MG63 (cell line): ENCODE measurements around the gene CSMD2. TPM values are rescaled to one million over a fixed set of nuclear protein-coding genes. Genes with fewer than 3 reads are reported as not detected.

Experiments
- DNase-seq: peaks from one replicate; pipeline ENCODE4 v3.0.0-alpha.2; 2020
- H3K27me3 ChIP-seq: fragments of 250-450 bp; sonication (Bioruptor Pico); 2 replicates; pipeline ENCODE4 v1.5.1; 2020; ENCODE audit warnings: mild to moderate bottlenecking, moderate library complexity
- H3K36me3 ChIP-seq: fragments of 250-450 bp; sonication (Bioruptor Pico); 2 replicates; pipeline ENCODE4 v1.5.1; 2020; ENCODE audit warnings: mild to moderate bottlenecking, moderate library complexity
- H3K4me3 ChIP-seq: fragments of 250-450 bp; sonication (Bioruptor Pico); 2 replicates; pipeline ENCODE4 v1.5.1; 2020; ENCODE audit warnings: mild to moderate bottlenecking, moderate library complexity
- H3K9me3 ChIP-seq: fragments of 250-450 bp; sonication (Bioruptor Pico); 2 replicates; pipeline ENCODE4 v1.5.1; 2020; ENCODE audit warnings: mild to moderate bottlenecking, moderate library complexity
- total RNA-seq: library from RNA; depleted of rRNA; stranded (reverse); fragments of >200 nt; shearing (Covaris generic); gene quantifications from 2 replicates; pipeline ENCODE4 v1.2.3, GENCODE V29; 2014; ENCODE audit warnings: low replicate concordance

CSMD2 gene
- total RNA-seq, 1 experiment from 2014 or later = not detected

DNA sequence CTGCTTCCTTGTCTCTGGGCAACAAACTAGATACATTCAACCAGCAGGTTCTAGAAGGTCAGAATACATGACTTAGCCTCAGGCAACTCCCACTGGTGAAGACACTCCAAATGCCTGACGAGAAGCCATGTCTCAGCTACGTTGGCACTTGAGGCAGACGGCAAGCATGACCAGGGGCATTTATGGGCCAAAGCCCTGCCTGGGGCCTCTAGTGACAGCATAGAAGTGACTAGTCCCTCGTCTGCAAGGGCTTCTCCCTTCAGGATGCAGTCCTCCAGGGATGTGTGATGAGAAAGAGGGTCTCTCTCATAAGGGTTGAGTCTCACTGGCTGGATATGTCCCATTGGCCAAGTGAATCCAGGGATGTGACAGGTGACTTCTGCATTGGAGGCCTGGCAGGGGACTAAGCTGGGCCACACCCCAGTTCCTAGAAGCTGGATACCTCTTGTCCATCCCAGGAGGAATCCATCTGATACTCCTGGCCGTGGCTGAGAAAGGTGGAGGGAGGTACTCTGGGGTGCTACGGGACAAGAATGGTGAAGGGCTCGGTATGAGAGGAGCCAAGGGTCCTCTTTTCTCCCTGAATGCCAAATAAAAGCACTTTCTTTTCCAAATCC lies 449.7 kb downstream of the CSMD2 start:
- H3K9me3 ChIP-seq = no peaks in the 10 kb centered on the region
- no peak for DNase-seq
- no peak overlapping the region for H3K4me3 ChIP-seq
- H3K27me3 ChIP-seq = no peaks in the 10 kb centered on the region
- no peaks in the 10 kb centered on the region for H3K36me3 ChIP-seq

- no peak overlapping the region for H3K4me3 ChIP-seq
- DNase-seq = no peak
- no peaks in the 10 kb centered on the region for H3K27me3 ChIP-seq
- H3K9me3 ChIP-seq = no peaks in the 10 kb centered on the region
- no peaks in the 10 kb centered on the region for H3K36me3 ChIP-seq
These were observed 450.6 kb downstream of the CSMD2 start for GRCh38 chr1:33714421-33714820.

- Histone ChIP-seq H3K4me3 (no peak overlapping the region), H3K9me3 (no peaks in the 10 kb centered on the region), H3K36me3 (no peaks in the 10 kb centered on the region), H3K27me3 (no peaks in the 10 kb centered on the region)
- DNase-seq = no peak
These were observed 451.8 kb downstream of the CSMD2 start for GRCh38 chr1:33713058-33713877.

- H3K36me3 ChIP-seq = no peaks in the 10 kb centered on the region
- no peaks in the 10 kb centered on the region for H3K9me3 ChIP-seq
- H3K4me3 ChIP-seq = no peak overlapping the region
- no peaks in the 10 kb centered on the region for H3K27me3 ChIP-seq
- no peak for DNase-seq
These were observed 452.8 kb downstream of the CSMD2 start for GRCh38 chr1:33712186-33712585.

- H3K27me3 ChIP-seq = no peaks in the 10 kb centered on the region
- H3K36me3 ChIP-seq = no peaks in the 10 kb centered on the region
- DNase-seq = no peak
- no peak overlapping the region for H3K4me3 ChIP-seq
- no peaks in the 10 kb centered on the region for H3K9me3 ChIP-seq
These were observed 453.5 kb downstream of the CSMD2 start for GRCh38 chr1:33711511-33711910.

GRCh38 chr1:33710967-33711366 lies 454.1 kb downstream of the CSMD2 start:
- Histone ChIP-seq H3K36me3 (no peaks in the 10 kb centered on the region), H3K27me3 (no peaks in the 10 kb centered on the region), H3K9me3 (no peaks in the 10 kb centered on the region), H3K4me3 (no peak overlapping the region)
- peak; percentile 31 for DNase-seq

DNA sequence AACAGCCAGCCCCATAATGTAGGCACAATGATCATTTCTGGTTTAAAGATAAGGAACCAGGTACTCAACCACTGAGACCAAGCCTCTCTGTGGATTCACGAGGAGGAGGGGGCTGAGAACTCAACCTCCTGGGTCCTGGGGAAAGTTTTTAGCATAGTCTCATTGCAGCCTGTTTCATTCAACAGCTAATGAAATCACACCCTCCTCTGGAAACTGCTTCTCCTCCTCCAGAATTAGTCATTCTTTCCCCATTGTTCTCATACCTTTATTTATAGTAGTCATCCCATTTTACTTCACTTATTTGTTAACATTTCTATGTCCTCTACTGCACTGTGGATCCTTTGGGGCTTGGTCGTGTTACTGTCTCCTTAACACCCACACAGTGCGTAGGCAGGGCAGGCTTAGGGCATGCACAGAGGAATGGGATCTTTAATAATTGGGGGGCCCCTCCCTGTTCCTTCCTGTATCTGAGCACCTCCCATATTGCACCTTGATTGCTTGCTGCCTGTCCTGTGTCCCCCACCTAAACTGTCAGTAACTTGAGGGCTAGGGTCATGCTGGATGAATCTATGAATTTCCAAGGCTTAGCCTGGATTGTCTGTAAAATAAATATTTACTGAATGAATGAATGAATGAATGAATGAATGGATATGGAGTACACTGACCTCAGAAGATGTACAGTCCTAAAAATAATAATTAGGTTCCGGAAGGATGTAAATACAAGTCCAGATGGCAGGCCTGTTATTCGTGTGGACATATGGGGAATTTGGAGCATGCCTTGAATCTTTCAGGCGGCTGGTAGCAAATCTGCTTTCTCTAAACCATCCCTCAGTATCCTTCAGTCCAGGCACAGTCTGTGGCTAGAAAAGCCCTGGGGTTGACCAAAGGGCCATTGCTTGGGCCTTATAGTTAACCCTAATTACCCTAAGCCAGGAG lies 455.0 kb downstream of the CSMD2 start:
- H3K27me3 ChIP-seq = no peaks in the 10 kb centered on the region
- no peaks in the 10 kb centered on the region for H3K9me3 ChIP-seq
- no peaks in the 10 kb centered on the region for H3K36me3 ChIP-seq
- no peak for DNase-seq
- H3K4me3 ChIP-seq = no peak overlapping the region

DNA sequence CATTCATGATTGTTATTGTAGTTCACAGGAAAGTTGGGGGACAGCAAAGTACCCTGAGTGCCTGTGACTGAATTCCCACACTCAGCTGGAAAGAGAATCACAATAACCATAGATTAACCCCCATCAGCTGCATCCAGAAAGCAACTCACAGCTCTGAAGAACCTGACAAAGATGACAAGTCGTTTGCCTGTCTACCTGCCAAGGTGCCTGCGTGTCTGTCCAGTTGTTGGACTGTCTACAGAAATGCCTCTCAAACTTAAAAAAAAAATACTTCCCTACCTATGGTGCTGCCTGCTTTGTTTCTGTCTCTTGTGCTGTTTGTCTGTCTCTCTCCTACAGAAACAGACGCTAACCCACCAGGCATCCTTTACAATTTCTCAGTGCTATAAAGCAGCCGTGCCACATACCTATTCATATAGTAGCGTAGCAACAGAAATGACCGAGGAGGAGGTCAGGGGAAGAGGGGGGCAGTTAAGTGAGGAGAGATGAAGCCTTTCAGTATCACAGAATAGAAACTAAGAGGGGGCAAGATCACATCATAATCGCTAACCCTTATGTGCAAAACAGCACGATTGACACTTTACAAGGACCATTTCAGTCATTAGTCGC lies 455.8 kb downstream of the CSMD2 start:
- no peaks in the 10 kb centered on the region for H3K9me3 ChIP-seq
- H3K36me3 ChIP-seq = no peaks in the 10 kb centered on the region
- no peak for DNase-seq
- H3K4me3 ChIP-seq = no peak overlapping the region
- no peaks in the 10 kb centered on the region for H3K27me3 ChIP-seq

GRCh38 chr1:33706634-33707255 lies 458.3 kb downstream of the CSMD2 start:
- Histone ChIP-seq H3K4me3 (no peak overlapping the region), H3K36me3 (no peaks in the 10 kb centered on the region), H3K9me3 (no peaks in the 10 kb centered on the region), H3K27me3 (peaks cover 11% of the 10 kb centered on the region; the same call in 1 of the 2 replicates)
- DNase-seq = no peak

GRCh38 chr1:33703464-33703863 lies 461.6 kb downstream of the CSMD2 start:
- no peak for DNase-seq

DNA sequence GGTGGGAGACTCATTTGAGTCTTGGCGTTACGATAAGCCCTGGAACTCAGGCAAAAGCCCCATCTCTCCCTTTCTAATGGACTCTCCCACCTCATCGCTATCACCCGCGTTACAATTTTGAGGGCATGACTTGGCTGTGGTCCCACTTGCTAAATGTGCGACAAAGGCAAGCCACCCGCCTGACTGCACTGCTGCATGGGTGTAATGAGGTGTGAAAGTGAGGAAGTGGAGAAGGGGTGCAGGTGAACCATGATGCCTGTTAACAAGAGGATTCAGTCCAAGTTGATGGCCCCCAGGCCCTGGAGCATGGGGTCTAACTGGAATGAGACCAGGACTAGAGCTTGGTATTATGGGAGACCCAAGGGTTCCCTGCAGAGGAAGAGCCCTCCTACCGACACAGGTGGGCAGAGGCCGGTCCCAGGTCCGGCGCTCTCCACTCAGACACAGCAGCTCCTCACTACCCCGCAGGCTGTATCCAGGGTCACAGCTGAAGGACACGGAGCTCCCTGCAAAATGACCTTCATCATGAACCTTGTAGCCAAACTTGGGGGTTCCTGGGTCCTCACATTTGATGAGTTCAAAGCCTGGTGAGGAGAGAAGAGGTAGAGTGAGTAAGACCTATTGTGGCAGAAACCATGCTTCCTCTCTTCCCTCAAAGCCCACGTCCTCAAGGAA lies 466.5 kb downstream of the CSMD2 start:
- DNase-seq = no peak
- no peak overlapping the region for H3K4me3 ChIP-seq
- no peaks in the 10 kb centered on the region for H3K9me3 ChIP-seq
- peaks cover 9% of the 10 kb centered on the region; the same call in 1 of the 2 replicates for H3K27me3 ChIP-seq
- H3K36me3 ChIP-seq = no peaks in the 10 kb centered on the region

More at GRCh38 chr1:33703464-33703863, 461.6 kb downstream of the CSMD2 start:
- Histone ChIP-seq H3K27me3 (peaks cover 11% of the 10 kb centered on the region; the same call in 1 of the 2 replicates), H3K4me3 (no peak overlapping the region), H3K9me3 (no peaks in the 10 kb centered on the region), H3K36me3 (no peaks in the 10 kb centered on the region)

GRCh38 chr1:33697816-33698215 lies 467.2 kb downstream of the CSMD2 start:
- Histone ChIP-seq H3K9me3 (no peaks in the 10 kb centered on the region), H3K27me3 (0 out of 2 replicates have a peak, but pooled peaks cover 2% of the 10 kb centered on the region), H3K36me3 (no peaks in the 10 kb centered on the region), H3K4me3 (no peak overlapping the region)
- DNase-seq = no peak

- Histone ChIP-seq H3K9me3 (no peaks in the 10 kb centered on the region), H3K4me3 (no peak overlapping the region), H3K27me3 (0 out of 2 replicates have a peak, but pooled peaks cover 2% of the 10 kb centered on the region), H3K36me3 (no peaks in the 10 kb centered on the region)
- no peak for DNase-seq
These were observed 468.1 kb downstream of the CSMD2 start for GRCh38 chr1:33696962-33697361.

DNA sequence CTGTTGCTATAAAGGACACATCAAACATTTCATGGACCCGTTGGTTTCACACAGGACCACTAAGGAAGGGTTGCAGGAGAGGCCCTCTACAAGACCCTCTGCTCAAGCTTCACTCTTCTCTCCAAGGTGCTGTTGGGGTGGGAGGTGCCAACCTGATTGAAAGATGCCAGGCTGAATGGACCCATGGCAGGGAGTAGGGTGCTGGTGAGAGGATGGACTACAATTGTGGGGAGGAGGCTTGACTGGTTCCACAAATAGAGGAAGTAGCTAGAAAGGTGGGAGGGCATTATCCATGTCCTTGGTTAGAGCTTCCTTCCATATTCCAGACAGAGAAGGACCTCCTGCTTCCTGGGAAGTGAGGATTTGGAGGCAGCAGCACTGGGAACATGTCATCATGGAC lies 468.7 kb downstream of the CSMD2 start:
- no peaks in the 10 kb centered on the region for H3K27me3 ChIP-seq
- H3K4me3 ChIP-seq = no peak overlapping the region
- H3K36me3 ChIP-seq = no peaks in the 10 kb centered on the region
- no peaks in the 10 kb centered on the region for H3K9me3 ChIP-seq
- DNase-seq = no peak

GRCh38 chr1:33692206-33693188 lies 472.5 kb downstream of the CSMD2 start:
- Histone ChIP-seq H3K36me3 (no peaks in the 10 kb centered on the region), H3K9me3 (no peaks in the 10 kb centered on the region), H3K4me3 (no peak overlapping the region), H3K27me3 (0 out of 2 replicates have a peak, but pooled peaks cover 6% of the 10 kb centered on the region)
- no peak for DNase-seq
